ENCODE measurements around the gene GPR108. TPM values are rescaled to one million over a fixed set of nuclear protein-coding genes. Genes with fewer than 3 reads are reported as not detected.
"Not testable (repeated sequence)": the region's sequence is repeated elsewhere in the genome, so short reads cannot be mapped to it uniquely, and the experiment has no call there.

Gene GPR108
- total RNA-seq, 3 donors from 2014 or later (not counting 1 experiment from before 2014, with no cell fraction given), result 66.1 to 78.0 (median 76.9) TPM

- Histone ChIP-seq H3K4me3 (ENCODE audit: low read length) (no peak overlapping the region), H3K27ac (ENCODE audit: low read length) (no peak overlapping the region), H3K27me3 (ENCODE audit: control insufficient read depth, insufficient read depth, low read length) (no peaks in the 10 kb centered on the region), H3K9me3 (ENCODE audit: control insufficient read depth, insufficient read depth, low read length) (no peaks in the 10 kb centered on the region), H3K4me1 (ENCODE audit: control insufficient read depth, insufficient read depth, low read length) (peaks cover 46% of the 10 kb centered on the region), H3K36me3 (ENCODE audit: control insufficient read depth, insufficient read depth, low read length) (peaks cover 11% of the 10 kb centered on the region)
- peaks cover 8% of the 10 kb centered on the region for H3K36me3 Mint-ChIP-seq
- H3K27ac Mint-ChIP-seq, result peak overlapping the region; percentile 85 to 97
- no peak for ATAC-seq
- WGBS (ENCODE audit: insufficient coverage), result 93% methylated on average over 1 of the region's 2 CpGs
- no peak for TF ChIP-seq CTCF (IDR thresholded peaks at IDR 0.05)
- DNase-seq, result no peak
- peak overlapping the region; percentile 17 for H3K4me3 Mint-ChIP-seq
- peaks cover 43 to 69% of the 10 kb centered on the region in 2 donors for H3K4me1 Mint-ChIP-seq
- H3K27me3 Mint-ChIP-seq (ENCODE audit: low read depth in 2 of 2), result no peaks in the 10 kb centered on the region
- intact Hi-C loops (cut with micrococcal nuclease), result no loop called here
- H3K9me3 Mint-ChIP-seq, result peaks cover 0 to 11% of the 10 kb centered on the region in 2 donors
These were observed 40.1 kb upstream of the GPR108 start for GRCh38 chr19:6777434-6777833.

GRCh38 chr19:6776999-6777398 is 39.6 kb upstream of the GPR108 start:
- 100% methylated on average over 4 of the region's 4 CpGs for WGBS (ENCODE audit: insufficient coverage)
- ATAC-seq (no peak), DNase-seq (no peak)
- no peak for TF ChIP-seq CTCF (IDR thresholded peaks at IDR 0.05)
- Mint-ChIP-seq H3K27ac (peak overlapping the region; percentile 85 to 97), H3K4me3 (peak overlapping the region; percentile 40), H3K36me3 (peaks cover 8% of the 10 kb centered on the region), H3K27me3 (ENCODE audit: low read depth in 2 of 2) (no peaks in the 10 kb centered on the region), H3K4me1 (peaks cover 47 to 73% of the 10 kb centered on the region in 2 donors), H3K9me3 (peaks cover 0 to 11% of the 10 kb centered on the region in 2 donors)
- Histone ChIP-seq H3K4me1 (ENCODE audit: control insufficient read depth, insufficient read depth, low read length) (peaks cover 51% of the 10 kb centered on the region), H3K36me3 (ENCODE audit: control insufficient read depth, insufficient read depth, low read length) (peaks cover 11% of the 10 kb centered on the region), H3K4me3 (ENCODE audit: low read length) (no peak overlapping the region), H3K9me3 (ENCODE audit: control insufficient read depth, insufficient read depth, low read length) (no peaks in the 10 kb centered on the region), H3K27ac (ENCODE audit: low read length) (no peak overlapping the region), H3K27me3 (ENCODE audit: control insufficient read depth, insufficient read depth, low read length) (no peaks in the 10 kb centered on the region)
- intact Hi-C loops (cut with micrococcal nuclease), result no loop called here

GRCh38 chr19:6776045-6776444 is 38.7 kb upstream of the GPR108 start:
- Histone ChIP-seq H3K36me3 (ENCODE audit: control insufficient read depth, insufficient read depth, low read length) (peaks cover 11% of the 10 kb centered on the region), H3K4me1 (ENCODE audit: control insufficient read depth, insufficient read depth, low read length) (peaks cover 53% of the 10 kb centered on the region)
- DNase-seq; ATAC-seq; H3K4me3 ChIP-seq (ENCODE audit: low read length); H3K27ac ChIP-seq (ENCODE audit: low read length); H3K27me3 Mint-ChIP-seq (ENCODE audit: low read depth in 2 of 2); H3K36me3 Mint-ChIP-seq; H3K27me3 ChIP-seq (ENCODE audit: control insufficient read depth, insufficient read depth, low read length); H3K9me3 ChIP-seq (ENCODE audit: control insufficient read depth, insufficient read depth, low read length); intact Hi-C loops (cut with micrococcal nuclease): not testable (repeated sequence)
- Mint-ChIP-seq H3K4me3 (peak overlapping the region; percentile 32), H3K4me1 (peaks cover 53 to 74% of the 10 kb centered on the region in 2 donors), H3K9me3 (peaks cover 3 to 11% of the 10 kb centered on the region in 2 donors), H3K27ac (peak overlapping the region; percentile 85 to 97)

GRCh38 chr19:6774821-6775707 is 37.7 kb upstream of the GPR108 start:
- no peak for DNase-seq
- Histone ChIP-seq H3K27me3 (ENCODE audit: control insufficient read depth, insufficient read depth, low read length) (no peaks in the 10 kb centered on the region), H3K9me3 (ENCODE audit: control insufficient read depth, insufficient read depth, low read length) (no peaks in the 10 kb centered on the region), H3K4me3 (ENCODE audit: low read length) (no peak overlapping the region), H3K36me3 (ENCODE audit: control insufficient read depth, insufficient read depth, low read length) (peaks cover 11% of the 10 kb centered on the region), H3K27ac (ENCODE audit: low read length) (peak overlapping the region; percentile 37), H3K4me1 (ENCODE audit: control insufficient read depth, insufficient read depth, low read length) (peaks cover 53% of the 10 kb centered on the region)
- H3K4me3 Mint-ChIP-seq, result peak overlapping the region; percentile 85
- peaks cover 8% of the 10 kb centered on the region for H3K36me3 Mint-ChIP-seq
- H3K4me1 Mint-ChIP-seq, result peaks cover 48 to 71% of the 10 kb centered on the region in 2 donors
- H3K9me3 Mint-ChIP-seq, result peaks cover 3 to 11% of the 10 kb centered on the region in 2 donors
- ATAC-seq, result no peak
- WGBS (ENCODE audit: insufficient coverage), result 78% methylated on average over 10 of the region's 11 CpGs
- H3K27ac Mint-ChIP-seq, result peak overlapping the region; percentile 85 to 97
- no peaks in the 10 kb centered on the region for H3K27me3 Mint-ChIP-seq (ENCODE audit: low read depth in 2 of 2)
- intact Hi-C loops (cut with micrococcal nuclease), result no loop called here
- TF ChIP-seq CTCF (IDR thresholded peaks at IDR 0.05), result no peak

Data from natural killer cell (primary cell).